H1 (cell line): ENCODE results near the gene RNASE2. TPM values are rescaled to one million over a fixed set of nuclear protein-coding genes. Genes with fewer than 3 reads are reported as not detected.
"Not testable (repeated sequence)": the region's sequence is repeated elsewhere in the genome, so short reads cannot be mapped to it uniquely, and the experiment has no call there.

Experiments used
- CTCF ChIA-PET: fragments of 300-600 bp; sonication (Branson Sonifier 250); formaldehyde crosslinking; loops from one replicate; lab custom pipeline; 2021; ENCODE audit not compliant: partially characterized antibody; lab: Charles Lee
- POLR2A ChIA-PET: fragments of 300-600 bp; sonication (Branson Sonifier 250); formaldehyde crosslinking; loops from one replicate; lab custom pipeline; 2021; ENCODE audit warnings: inconsistent platforms; ENCODE audit not compliant: partially characterized antibody; lab: Charles Lee
- DNase-seq, 2 experiments: peaks; one replicate each; pipeline versions ENCODE4 v3.0.0 to v3.0.0-alpha.2; 2010 to 2022; ENCODE audit warnings: low spot score in 2 of 2, low read depth in 1 of 2, mixed read lengths in 1 of 2
- FAIRE-seq: peaks from 2 replicates; lab custom pipeline; 2011; peaks lifted over from hg19 to GRCh38; lab: Jason Lieb, UNC
- H2AFZ ChIP-seq: 2 replicates; pipeline ENCODE4 v1.8.1; 2012; ENCODE audit warnings: low read length, inconsistent platforms
- H2AK5ac ChIP-seq: 2 replicates; pipeline ENCODE4 v1.6.1; 2013; ENCODE audit warnings: low read depth, low read length
- H2BK120ac ChIP-seq: replicated peaks from 2 replicates; pipeline ENCODE3; 2013; ENCODE audit warnings: low read depth, low read length, inconsistent platforms
- H2BK12ac ChIP-seq: 2 replicates; pipeline ENCODE4 v1.6.1; 2013; ENCODE audit warnings: low read depth, low read length
- H2BK15ac ChIP-seq: 2 replicates; pipeline ENCODE4 v1.6.1; 2013; ENCODE audit warnings: low read length
- H2BK20ac ChIP-seq: 2 replicates; pipeline ENCODE4 v1.6.1; 2013; ENCODE audit warnings: low read length
- H2BK5ac ChIP-seq: 2 replicates; pipeline ENCODE4 v1.6.1; 2013; ENCODE audit warnings: low read depth, low read length
- H3K14ac ChIP-seq: 2 replicates; pipeline ENCODE4 v1.6.1; 2013; ENCODE audit warnings: inconsistent platforms; ENCODE audit not compliant: insufficient read length
- H3K18ac ChIP-seq: 2 replicates; pipeline ENCODE4 v1.6.1; 2013; ENCODE audit warnings: low read length; ENCODE audit errors: extremely low read depth
- H3K23ac ChIP-seq: 2 replicates; pipeline ENCODE4 v1.6.1; 2013; ENCODE audit warnings: inconsistent platforms; ENCODE audit not compliant: insufficient read length
- H3K23me2 ChIP-seq: 2 replicates; pipeline ENCODE4 v1.6.1; 2013; ENCODE audit warnings: low read depth, low read length
- H3K27ac ChIP-seq: 2 replicates; pipeline ENCODE4 v1.6.1; 2011; ENCODE audit warnings: low read depth, low read length, inconsistent platforms
- H3K27me3 ChIP-seq, 4 experiments: replicated peaks in 1 of 4; 1 replicate in 1 of 4; 2 replicates in 3 of 4; pipeline versions ENCODE4 v1.6.1 to v1.8.1; 2011 to 2013; ENCODE audit warnings: low read length in 3 of 4, mild to moderate bottlenecking in 3 of 4, inconsistent platforms in 2 of 4, mixed read lengths in 2 of 4, moderate library complexity in 1 of 4; ENCODE audit not compliant: control insufficient read depth in 3 of 4, insufficient read depth in 3 of 4; ENCODE audit errors: extremely low read depth in 1 of 4
- H3K36me3 ChIP-seq, 4 experiments: 2 replicates each; pipeline versions ENCODE4 v1.6.1 to v1.8.1; 2011 to 2013; ENCODE audit warnings: mild to moderate bottlenecking in 4 of 4, low read length in 3 of 4, moderate library complexity in 2 of 4, control low read depth in 1 of 4, inconsistent platforms in 1 of 4; ENCODE audit not compliant: insufficient read depth in 4 of 4, control insufficient read depth in 2 of 4
- H3K4ac ChIP-seq: replicated peaks from 2 replicates; pipeline ENCODE3; 2013; ENCODE audit warnings: low read length, low read depth, mixed read lengths, inconsistent platforms; ENCODE audit not compliant: insufficient read length
- H3K4me1 ChIP-seq, 4 experiments: replicated peaks in 1 of 4; 1 replicate in 1 of 4; 2 replicates in 3 of 4; pipeline versions ENCODE4 v1.6.1 to v1.8.1; 2011 to 2013; ENCODE audit warnings: low read length in 3 of 4, inconsistent platforms in 2 of 4, mixed read lengths in 1 of 4; ENCODE audit not compliant: insufficient read depth in 4 of 4, control insufficient read depth in 3 of 4
- H3K4me2 ChIP-seq, 2 experiments: 2 replicates each; pipeline versions ENCODE4 v1.6.1 to v1.8.1; 2011 to 2013; ENCODE audit warnings: low read depth in 2 of 2, low read length in 2 of 2, control low read depth in 1 of 2, inconsistent platforms in 1 of 2, mild to moderate bottlenecking in 1 of 2; ENCODE audit not compliant: insufficient read depth in 1 of 2
- H3K4me3 ChIP-seq, 4 experiments: fragments of 200-600, 300-600 bp in 1 of 4; sonication (generic), shearing (Covaris generic), sonication (Bioruptor Twin) in 1 of 4; 2 replicates each; pipeline versions ENCODE4 v1.5.1 to v1.8.1; 2011 to 2016; ENCODE audit warnings: low read length in 4 of 4, low read depth in 3 of 4, control low read depth in 2 of 4, inconsistent platforms in 2 of 4, mild to moderate bottlenecking in 2 of 4, mixed read lengths in 1 of 4, moderate library complexity in 1 of 4; ENCODE audit not compliant: insufficient read depth in 2 of 4; ENCODE audit errors: extremely low read depth in 1 of 4
- H3K56ac ChIP-seq: replicated peaks from 2 replicates; pipeline ENCODE3; 2013; ENCODE audit warnings: low read depth, mild to moderate bottlenecking, mixed read lengths, low read length, inconsistent platforms; ENCODE audit not compliant: insufficient read length
- H3K79me1 ChIP-seq: 2 replicates; pipeline ENCODE4 v1.6.1; 2013; ENCODE audit warnings: low read depth, low read length, control low read depth
- H3K79me2 ChIP-seq, 2 experiments: 2 replicates each; pipeline versions ENCODE4 v1.6.1 to v1.8.1; 2012 to 2013; ENCODE audit warnings: low read length in 2 of 2, mild to moderate bottlenecking in 2 of 2, inconsistent platforms in 1 of 2; ENCODE audit not compliant: insufficient read depth in 2 of 2, control insufficient read depth in 1 of 2
- H3K9ac ChIP-seq, 4 experiments: replicated peaks in 1 of 4; 1 replicate in 1 of 4; 2 replicates in 3 of 4; pipeline versions ENCODE4 v1.6.1 to v1.8.1; 2011 to 2013; ENCODE audit warnings: low read depth in 3 of 4, low read length in 3 of 4, control low read depth in 2 of 4, mild to moderate bottlenecking in 2 of 4, moderate library complexity in 2 of 4, inconsistent platforms in 1 of 4; ENCODE audit errors: extremely low read depth in 1 of 4
- H3K9me3 ChIP-seq, 2 experiments: 2 replicates each; pipeline versions ENCODE4 v1.6.1 to v1.8.1; 2012 to 2013; ENCODE audit warnings: mild to moderate bottlenecking in 2 of 2, moderate library complexity in 2 of 2, control low read depth in 1 of 2, inconsistent platforms in 1 of 2, low read depth in 1 of 2, low read length in 1 of 2, mixed read lengths in 1 of 2; ENCODE audit not compliant: insufficient read depth in 2 of 2
- H4K20me1 ChIP-seq, 2 experiments: replicated peaks in 1 of 2; 2 replicates each; pipeline versions ENCODE3 to v1.8.1; 2011 to 2013; ENCODE audit warnings: inconsistent platforms in 2 of 2, low read length in 2 of 2, mild to moderate bottlenecking in 1 of 2; ENCODE audit not compliant: insufficient read depth in 2 of 2, control insufficient read depth in 1 of 2
- H4K5ac ChIP-seq: 2 replicates; pipeline ENCODE4 v1.6.1; 2013; ENCODE audit warnings: low read length, low read depth, mixed read lengths, inconsistent platforms; ENCODE audit not compliant: insufficient read length
- H4K8ac ChIP-seq: 2 replicates; pipeline ENCODE4 v1.8.0; 2013; ENCODE audit warnings: mild to moderate bottlenecking, moderate library complexity, low read length, inconsistent platforms; ENCODE audit not compliant: insufficient read depth; ENCODE audit errors: extremely low read depth
- H4K91ac ChIP-seq: replicated peaks from 2 replicates; pipeline ENCODE3; 2013; ENCODE audit warnings: low read length, mixed read lengths, inconsistent platforms; ENCODE audit not compliant: insufficient read length
- WGBS, 2 experiments: shearing (Covaris generic) in 1 of 2; methylation state at CpG; one replicate each; pipeline versions ENCODE4 v1.1.6 to v1.1.7; 2013 to 2015; ENCODE audit warnings: low lambda C conversion rate in 2 of 2, mixed read lengths in 2 of 2, inconsistent platforms in 1 of 2, low coverage in 1 of 2, missing lambda C conversion rate in 1 of 2; ENCODE audit not compliant: insufficient replicate concordance in 2 of 2, insufficient coverage in 1 of 2, insufficient read length in 1 of 2; ENCODE audit errors: extremely low coverage in 1 of 2, missing lambda C conversion rate in 1 of 2; 5-methylcytosine and 5-hydroxymethylcytosine counted together
- polyA plus RNA-seq, 7 experiments: library from polyadenylated mRNA; depleted of rRNA in 3 of 7; stranded (reverse) in 5 of 7; unstranded in 2 of 7; fragments of >200 nt in 5 of 7; fragments of 200-250 nt in 2 of 7; gene quantifications; 1 replicate in 5 of 7; 2 replicates in 1 of 7; 4 replicates in 1 of 7; pipeline versions ENCODE4 v1.2.1 to v1.2.3, GENCODE V29; 2011 to 2013; ENCODE audit warnings: missing spikeins in 2 of 7, mixed read lengths in 2 of 7
- total RNA-seq: library from RNA; stranded (reverse); fragmentation: NEBNext Ultra II Directional; extraction: Animal tissue kit (Norgen Biotek cat#: 25700); gene quantifications from 2 replicates; pipeline ENCODE4 v1.2.1, GENCODE V29; 2021

Gene RNASE2
- total and polyA plus RNA-seq, 2 of the 8 experiments (the other 6 are each of a cell fraction or from before 2014, with no cell fraction given): not detected

- H2BK5ac ChIP-seq, H3K4ac ChIP-seq, H2AFZ ChIP-seq, H2BK12ac ChIP-seq, H3K27me3 ChIP-seq, H3K36me3 ChIP-seq, H3K4me3 ChIP-seq, POLR2A ChIA-PET, H3K14ac ChIP-seq, H4K5ac ChIP-seq, H2BK120ac ChIP-seq, H3K4me2 ChIP-seq, H3K27ac ChIP-seq, H3K79me1 ChIP-seq, H4K20me1 ChIP-seq, H3K56ac ChIP-seq, H2BK15ac ChIP-seq, H3K23me2 ChIP-seq, H3K79me2 ChIP-seq, DNase-seq, H3K9ac ChIP-seq, H2AK5ac ChIP-seq, H3K18ac ChIP-seq, H3K9me3 ChIP-seq, H4K8ac ChIP-seq, H2BK20ac ChIP-seq, H4K91ac ChIP-seq, H3K23ac ChIP-seq, H3K4me1 ChIP-seq: not testable (repeated sequence)
- 38% methylated on average over 2 of the region's 2 CpGs; no CpG with 5 or more reads in 1 of the 2 experiments for WGBS, 2 experiments
- CTCF ChIA-PET: interaction anchor here (1.4 kb wide), 1 partner anchor 10 kb away, joined by 4 read pairs; no protein-coding TSS in a partner anchor
- FAIRE-seq: peak; percentile 81
Measured at GRCh38 chr14:20923766-20924297, 31.5 kb upstream of the RNASE2 start.
